ENCODE data around the gene AXIN1.
"Not testable (repeated sequence)": the region's sequence is repeated elsewhere in the genome, so short reads cannot be mapped to it uniquely, and the experiment has no call there.

Gene AXIN1

GRCh38 chr16:381012-381788 lies 28.7 kb upstream of the AXIN1 start:
- DNase-seq (ENCODE audit: low read depth in 2 of 2): peak in 1 of 2 donors; percentile 11
- peak overlapping the region; percentile 78 to 80 for H3K4me3 ChIP-seq (replicated peaks in 1 of 2; ENCODE audit: low read depth in 2 of 2, low read length in 2 of 2)
- no peak for TF ChIP-seq CTCF (IDR thresholded peaks at IDR 0.05; ENCODE audit: low read depth, low read length)

GRCh38 chr16:380762-381011 lies 28.2 kb upstream of the AXIN1 start:
- no peak for TF ChIP-seq CTCF (IDR thresholded peaks at IDR 0.05; ENCODE audit: low read depth, low read length)
- no peak for DNase-seq (ENCODE audit: low read depth in 2 of 2)
- H3K4me3 ChIP-seq (replicated peaks in 1 of 2; ENCODE audit: low read depth in 2 of 2, low read length in 2 of 2): peak overlapping the region; percentile 78 to 80

GRCh38 chr16:379961-380761 lies 27.6 kb upstream of the AXIN1 start:
- no peak for DNase-seq (ENCODE audit: low read depth in 2 of 2)
- TF ChIP-seq CTCF (IDR thresholded peaks at IDR 0.05; ENCODE audit: low read depth, low read length): no peak
- peak overlapping the region in 1 of 2 donors; percentile 80 for H3K4me3 ChIP-seq (replicated peaks in 1 of 2; ENCODE audit: low read depth in 2 of 2, low read length in 2 of 2)

- H3K4me3 ChIP-seq (replicated peaks in 1 of 2; ENCODE audit: low read depth in 2 of 2, low read length in 2 of 2): no peak overlapping the region
- no peak for TF ChIP-seq CTCF (IDR thresholded peaks at IDR 0.05; ENCODE audit: low read depth, low read length)
- DNase-seq (ENCODE audit: low read depth in 2 of 2): no peak
These were observed 26.8 kb upstream of the AXIN1 start for GRCh38 chr16:379183-379960.

- no peak overlapping the region for H3K4me3 ChIP-seq (replicated peaks in 1 of 2; ENCODE audit: low read depth in 2 of 2, low read length in 2 of 2)
- TF ChIP-seq CTCF (IDR thresholded peaks at IDR 0.05; ENCODE audit: low read depth, low read length): no peak
- no peak for DNase-seq (ENCODE audit: low read depth in 2 of 2)
These were observed 26.3 kb upstream of the AXIN1 start for GRCh38 chr16:378821-379182.

GRCh38 chr16:378113-378820 lies 25.7 kb upstream of the AXIN1 start:
- not testable (repeated sequence) for H3K4me3 ChIP-seq (replicated peaks in 1 of 2; ENCODE audit: low read depth in 2 of 2, low read length in 2 of 2); DNase-seq (ENCODE audit: low read depth in 2 of 2)
